Loucy (cell line): Measurements from ENCODE around the gene DRC7.

Experiments used
- CTCF ChIP-seq: fragments of 200-600 bp; sonication (generic); conservative IDR thresholded peaks from 2 replicates; pipeline ENCODE4 v1.5.1; 2014; ENCODE audit warnings: mild to moderate bottlenecking, antibody characterized with exemption, low read length
- EZH2phosphoT487 ChIP-seq: fragments of 200-600 bp; IDR thresholded peaks from 2 replicates; pipeline ENCODE4 v1.6.1; 2018; ENCODE audit warnings: antibody characterized with exemption, mild to moderate bottlenecking, moderate library complexity, borderline replicate concordance

- no peak for TF ChIP-seq CTCF
- TF ChIP-seq EZH2phosphoT487: no peak
These were observed 45.2 kb upstream of the DRC7 start for GRCh38 chr16:57649443-57649751.
